Measurements from ENCODE around the gene DCPS.
"Not testable (repeated sequence)": the region's sequence is repeated elsewhere in the genome, so short reads cannot be mapped to it uniquely, and the experiment has no call there.

The DCPS gene

GRCh38 chr11:126303623-126304456 is at the start of gene DCPS:
Gene DCPS (plus strand): TSS chr11:126304060. CDS start chr11:126304081, 21 bp downstream.
- H3K4me3 ChIP-seq (ENCODE audit: low read depth, low read length), result peak within 1 kb of the TSS; percentile 91
- ChIA-PET POLR2A (interaction anchor here (1.0 kb wide), 4 partner anchors 11 to 128 kb away, joined by 3 to 10 read pairs (median 4); no protein-coding TSS in a partner anchor), CTCF (interaction anchor here (1.0 to 10.0 kb wide), 5 partner anchors 10 to 179 kb away, joined by 3 to 260 read pairs (median 3); no protein-coding TSS in a partner anchor)
- no peak for DNase-seq (ENCODE audit: low read depth, low spot score)
- TF ChIP-seq CTCF (IDR thresholded peaks at IDR 0.05; ENCODE audit: insufficient read depth, low read length, missing control alignments), result no peak

GRCh38 chr11:126254819-126255218 is 49.0 kb upstream of the DCPS start:
- no peak overlapping the region for H3K4me3 ChIP-seq (ENCODE audit: low read depth, low read length)
- ChIA-PET POLR2A (interaction anchor here (0.5 kb wide), 1 partner anchor 17 kb away, joined by 4 read pairs; no protein-coding TSS in a partner anchor), CTCF (no interaction called here)
- DNase-seq (ENCODE audit: low read depth, low spot score), result no peak
- TF ChIP-seq CTCF (IDR thresholded peaks at IDR 0.05; ENCODE audit: insufficient read depth, low read length, missing control alignments), result no peak

- POLR2A ChIA-PET, result interaction anchor here (0.5 kb wide), 1 partner anchor 18 kb away, joined by 4 read pairs; no protein-coding TSS in a partner anchor
- H3K4me3 ChIP-seq (ENCODE audit: low read depth, low read length); CTCF ChIA-PET; DNase-seq (ENCODE audit: low read depth, low spot score): not testable (repeated sequence)
These were observed 48.4 kb upstream of the DCPS start for GRCh38 chr11:126255507-126255906.

- no peak for DNase-seq (ENCODE audit: low read depth, low spot score)
- ChIA-PET CTCF (no interaction called here), POLR2A (no interaction called here)
- no peak overlapping the region for H3K4me3 ChIP-seq (ENCODE audit: low read depth, low read length)
- TF ChIP-seq CTCF (IDR thresholded peaks at IDR 0.05; ENCODE audit: insufficient read depth, low read length, missing control alignments), result no peak
These were observed 47.6 kb upstream of the DCPS start for GRCh38 chr11:126256216-126256615.

GRCh38 chr11:126257144-126257543 is 46.7 kb upstream of the DCPS start:
- no peak overlapping the region for H3K4me3 ChIP-seq (ENCODE audit: low read depth, low read length)
- ChIA-PET CTCF (no interaction called here), POLR2A (no interaction called here)
- no peak for DNase-seq (ENCODE audit: low read depth, low spot score)
- TF ChIP-seq CTCF (IDR thresholded peaks at IDR 0.05; ENCODE audit: insufficient read depth, low read length, missing control alignments), result no peak

- ChIA-PET CTCF (interaction anchor here (0.8 kb wide), 1 partner anchor 14 kb away, joined by 3 read pairs; no protein-coding TSS in a partner anchor), POLR2A (no interaction called here)
- no peak for TF ChIP-seq CTCF (IDR thresholded peaks at IDR 0.05; ENCODE audit: insufficient read depth, low read length, missing control alignments)
- no peak for DNase-seq (ENCODE audit: low read depth, low spot score)
- no peak overlapping the region for H3K4me3 ChIP-seq (ENCODE audit: low read depth, low read length)
These were observed 46.1 kb upstream of the DCPS start for GRCh38 chr11:126257764-126258163.

Data from AG04449 (cell line).